GM08714 (cell line): ENCODE data around the gene SETBP1.

Source experiments
- H3K4me3 ChIP-seq: fragments of 200-500 bp; sonication (Bioruptor generic); 2 replicates; pipeline ENCODE4 v1.5.1; 2014; ENCODE audit warnings: mild to moderate bottlenecking, low read length, inconsistent platforms
- ZNF274 ChIP-seq: IDR thresholded peaks from 2 replicates; pipeline ENCODE4 v1.6.1; 2012; ENCODE audit warnings: mild to moderate bottlenecking, low read depth, low read length

SETBP1 gene

DNA sequence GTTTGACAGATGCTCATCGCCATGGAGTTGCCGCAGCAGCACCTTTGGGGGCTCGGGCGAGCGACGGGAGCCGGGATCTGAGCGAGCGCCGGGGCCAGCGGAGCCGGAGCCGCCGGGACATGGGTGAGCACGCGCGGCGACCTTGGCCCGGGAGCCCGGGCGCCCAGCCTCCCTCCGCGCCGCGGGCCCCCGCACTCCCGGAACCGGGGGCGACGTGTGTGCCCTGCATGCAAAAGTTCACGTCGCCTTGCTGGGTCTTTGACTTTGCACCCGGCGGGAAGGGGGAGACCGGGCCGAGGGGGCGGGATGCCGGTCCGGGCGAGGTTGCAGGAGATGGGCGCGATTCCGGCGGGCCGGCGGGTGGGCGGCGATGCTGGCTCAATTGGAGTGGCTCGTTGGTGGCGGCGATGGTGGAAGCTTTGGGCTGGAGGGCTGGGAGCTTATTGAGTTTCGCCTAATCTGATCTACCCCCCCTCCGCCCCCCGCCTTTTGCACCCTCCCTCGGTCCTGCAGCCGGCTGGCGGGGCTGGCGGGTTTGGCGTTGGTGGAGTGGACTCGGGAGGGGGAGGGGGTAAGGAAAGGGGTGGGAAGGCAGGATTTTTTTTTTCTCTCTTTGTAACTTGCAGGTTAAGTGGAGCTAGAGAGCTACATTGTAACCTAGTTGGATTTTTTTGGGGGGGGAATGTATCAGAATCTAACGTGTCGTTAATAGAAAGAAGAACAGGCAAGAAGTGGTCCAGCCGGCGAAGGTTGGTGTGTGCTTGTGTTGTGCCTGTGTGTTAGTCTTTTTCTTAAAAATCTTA lies at the start of gene SETBP1:
SETBP1 (plus strand) TSS at position 616 of the 803 bp plus-strand sequence. CDS start 20,459 bp downstream, outside the sequence.
- no peak for TF ChIP-seq ZNF274
- H3K4me3 ChIP-seq = peak within 1 kb of the TSS; percentile 68

DNA sequence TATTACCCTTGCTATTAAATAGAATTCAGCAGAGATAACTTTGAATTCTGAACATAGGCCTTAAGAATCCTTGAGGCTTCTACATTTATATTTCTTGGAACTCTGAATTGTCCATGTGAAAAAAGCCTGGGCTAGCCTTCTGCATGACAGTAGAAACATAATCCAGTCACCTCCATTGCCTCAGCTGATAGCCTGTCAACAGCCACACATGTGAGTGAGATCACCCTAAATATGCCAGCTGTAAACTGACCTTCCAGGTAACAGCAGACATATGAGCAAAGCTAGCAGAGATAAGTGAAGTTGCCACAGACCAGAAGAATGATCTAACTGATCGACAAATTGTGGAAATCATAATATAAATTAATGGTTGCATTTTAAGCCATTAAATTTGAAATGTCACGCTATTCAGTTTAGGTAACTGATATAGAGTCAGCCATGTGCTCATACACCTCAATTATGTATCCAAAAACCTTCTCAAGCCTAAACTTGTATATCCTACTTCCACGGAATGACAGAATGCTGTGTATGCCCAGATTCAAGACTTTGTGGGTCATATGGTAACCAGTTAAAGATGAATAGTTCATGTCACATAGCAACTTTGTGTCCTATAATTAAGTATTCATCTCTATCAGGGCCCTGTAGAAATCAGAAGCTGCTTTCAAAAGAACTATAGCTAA lies 48.1 kb upstream of the SETBP1 start:
- no peak overlapping the region for H3K4me3 ChIP-seq
- no peak for TF ChIP-seq ZNF274

DNA sequence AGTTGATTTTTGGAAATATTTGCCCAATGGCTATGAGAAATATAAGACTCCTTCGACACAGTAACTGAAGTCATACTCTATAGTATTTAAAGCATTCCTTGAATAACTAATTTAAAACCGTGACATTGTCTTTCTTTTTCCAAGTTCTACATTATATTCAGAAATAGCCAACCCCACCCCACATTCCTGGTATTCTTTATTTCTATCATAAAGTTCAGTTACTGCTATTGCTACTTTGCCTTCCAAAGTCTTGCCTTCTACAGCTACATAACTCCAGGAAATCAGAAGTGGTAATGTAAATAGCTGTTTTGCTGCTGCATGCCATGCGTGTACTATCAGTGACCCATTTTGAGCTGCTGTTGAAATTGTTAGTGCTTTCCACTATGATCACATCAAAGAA lies 45.1 kb upstream of the SETBP1 start:
- TF ChIP-seq ZNF274 = no peak

DNA sequence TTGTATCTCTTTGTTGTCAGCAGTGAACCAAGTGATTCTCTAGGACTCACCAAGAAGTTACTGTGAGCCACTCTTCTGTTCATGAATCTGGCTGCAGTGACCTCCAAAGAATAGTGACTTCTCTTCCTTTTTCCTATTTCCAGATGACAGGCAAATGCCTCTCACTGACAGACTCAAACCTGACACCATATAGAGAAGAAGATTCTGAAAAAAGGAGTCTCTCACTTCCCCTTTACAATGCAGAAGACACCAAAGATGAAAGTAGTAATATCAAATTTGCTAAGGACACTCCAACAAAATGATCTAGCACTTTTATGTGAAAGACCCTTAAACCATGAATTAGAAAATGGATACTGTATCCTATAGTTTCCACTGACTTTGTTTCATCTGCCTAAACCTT lies 44.4 kb upstream of the SETBP1 start:
- H3K4me3 ChIP-seq = no peak overlapping the region
- TF ChIP-seq ZNF274 = no peak

More for the DNA sequence above, 45.1 kb upstream of the SETBP1 start:
- H3K4me3 ChIP-seq = no peak overlapping the region

DNA sequence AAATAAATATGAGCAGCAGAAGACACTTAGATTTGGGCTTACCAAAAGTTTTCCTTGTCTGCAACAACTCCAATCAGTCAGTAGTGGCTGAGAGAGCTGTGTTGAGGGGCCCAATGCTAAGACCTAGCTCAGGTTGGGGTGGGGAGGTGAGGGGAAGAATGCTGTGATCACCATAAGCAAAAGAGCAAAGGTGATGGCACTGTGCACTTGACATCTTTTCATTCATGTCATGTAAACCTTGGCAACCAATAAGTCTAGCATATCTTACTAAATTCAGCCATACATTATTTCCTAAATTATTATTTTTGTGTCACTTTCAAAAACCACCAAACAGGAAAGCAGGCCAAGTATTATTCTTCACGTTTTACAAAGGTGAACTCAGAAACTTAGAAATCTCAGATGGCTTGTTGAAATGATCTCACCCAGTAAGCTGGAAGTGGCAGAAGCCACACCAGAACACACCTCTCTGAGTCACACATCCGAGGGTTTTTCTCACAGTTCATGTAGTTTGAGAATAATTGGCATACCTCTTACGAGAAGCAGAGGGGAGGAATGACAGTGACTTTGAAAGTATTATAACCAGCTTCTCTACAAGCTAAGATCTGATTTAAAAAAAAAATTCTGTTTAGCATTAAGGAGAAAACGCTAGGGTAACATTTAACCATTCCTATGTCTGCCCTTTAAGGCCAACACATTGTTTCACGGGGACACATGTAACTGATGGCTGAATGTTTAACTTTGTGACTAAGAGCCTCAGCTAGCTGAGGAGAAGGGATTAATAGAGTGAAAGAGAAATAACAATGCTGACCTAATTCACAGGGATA lies 43.3 kb upstream of the SETBP1 start:
- no peak overlapping the region for H3K4me3 ChIP-seq
- TF ChIP-seq ZNF274 = no peak

DNA sequence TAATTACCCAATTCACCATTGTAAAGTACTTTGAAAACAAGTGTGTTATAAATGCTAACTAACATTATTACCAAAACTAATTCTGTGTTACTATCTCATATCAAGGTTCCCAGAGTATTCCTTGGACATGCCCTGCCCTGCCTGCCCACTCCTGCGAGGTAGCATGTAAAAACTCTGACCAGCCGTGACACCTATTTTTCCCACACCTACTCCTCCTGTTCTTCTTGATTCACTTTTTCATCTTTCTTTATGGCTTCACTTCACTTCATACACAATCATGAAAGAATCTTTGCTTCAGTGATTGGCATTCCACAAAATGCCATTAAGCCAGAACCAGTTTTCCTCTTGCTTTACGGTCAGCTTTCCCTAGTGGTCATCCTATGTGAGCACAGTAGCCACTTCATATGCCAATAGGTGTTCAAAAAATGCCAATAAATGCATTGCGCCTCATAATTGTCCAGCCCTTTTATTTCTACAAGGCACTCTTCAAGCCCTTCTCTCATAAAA lies 42.6 kb upstream of the SETBP1 start:
- H3K4me3 ChIP-seq = no peak overlapping the region
- TF ChIP-seq ZNF274 = no peak

DNA sequence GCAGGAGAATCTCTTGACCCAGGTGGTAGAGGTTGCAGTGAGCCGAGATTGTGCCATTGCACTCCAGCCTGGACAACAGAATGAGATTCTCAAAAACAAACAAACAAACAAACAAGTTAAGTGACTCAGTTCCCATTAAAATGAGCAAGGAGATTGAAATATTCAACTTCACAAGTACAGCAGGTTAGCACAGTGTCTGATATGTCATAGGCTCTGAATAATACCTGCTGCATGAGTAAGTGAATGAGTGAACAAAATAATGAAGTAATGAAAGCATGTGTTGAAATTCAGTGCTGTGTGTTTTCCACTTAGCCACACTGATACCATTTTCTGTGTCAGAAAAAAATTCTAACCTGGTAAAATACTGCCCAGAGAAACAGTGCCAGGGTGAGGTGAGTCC lies 41.9 kb upstream of the SETBP1 start:
- no peak overlapping the region for H3K4me3 ChIP-seq
- no peak for TF ChIP-seq ZNF274

DNA sequence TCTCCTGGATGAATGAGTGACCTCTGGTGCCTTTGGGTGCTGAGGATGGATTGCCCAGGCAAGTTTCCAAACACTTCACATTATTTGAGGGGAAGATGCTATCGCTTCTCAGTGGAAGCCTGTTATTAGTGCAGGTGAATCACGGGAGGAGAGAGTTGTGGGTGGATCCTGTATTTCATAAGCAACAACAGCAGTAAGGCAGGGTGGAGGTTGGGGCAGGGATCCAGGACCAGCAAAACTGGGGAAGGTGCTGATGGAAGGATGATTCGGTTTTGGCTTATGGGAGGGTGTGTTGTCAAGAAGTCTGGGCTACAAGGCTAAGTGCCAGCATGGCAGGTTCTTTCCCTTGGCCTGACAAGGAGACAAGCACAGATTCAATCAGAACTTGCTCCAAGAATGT lies 37.7 kb upstream of the SETBP1 start:
- TF ChIP-seq ZNF274 = no peak
- H3K4me3 ChIP-seq = no peak overlapping the region

DNA sequence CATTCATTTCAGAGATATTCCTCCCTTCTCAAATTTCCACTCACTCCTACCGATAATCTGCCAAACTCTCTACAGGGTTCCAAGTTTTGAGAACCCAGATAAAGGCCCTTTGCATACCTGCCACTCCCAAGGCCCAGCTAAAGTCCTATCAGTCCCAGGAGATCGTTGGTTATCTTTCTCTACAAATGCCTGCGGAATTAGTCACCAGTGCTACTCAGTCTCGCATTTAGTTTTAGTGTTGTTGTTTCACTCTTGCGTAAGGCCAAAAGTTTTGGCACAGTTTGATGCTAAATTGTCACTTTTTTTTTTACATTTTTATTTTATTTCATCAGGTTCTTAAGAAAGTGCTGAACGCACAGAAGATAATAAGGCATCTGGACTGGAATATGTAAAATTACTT lies 29.2 kb upstream of the SETBP1 start:
- no peak for TF ChIP-seq ZNF274
- H3K4me3 ChIP-seq = no peak overlapping the region

DNA sequence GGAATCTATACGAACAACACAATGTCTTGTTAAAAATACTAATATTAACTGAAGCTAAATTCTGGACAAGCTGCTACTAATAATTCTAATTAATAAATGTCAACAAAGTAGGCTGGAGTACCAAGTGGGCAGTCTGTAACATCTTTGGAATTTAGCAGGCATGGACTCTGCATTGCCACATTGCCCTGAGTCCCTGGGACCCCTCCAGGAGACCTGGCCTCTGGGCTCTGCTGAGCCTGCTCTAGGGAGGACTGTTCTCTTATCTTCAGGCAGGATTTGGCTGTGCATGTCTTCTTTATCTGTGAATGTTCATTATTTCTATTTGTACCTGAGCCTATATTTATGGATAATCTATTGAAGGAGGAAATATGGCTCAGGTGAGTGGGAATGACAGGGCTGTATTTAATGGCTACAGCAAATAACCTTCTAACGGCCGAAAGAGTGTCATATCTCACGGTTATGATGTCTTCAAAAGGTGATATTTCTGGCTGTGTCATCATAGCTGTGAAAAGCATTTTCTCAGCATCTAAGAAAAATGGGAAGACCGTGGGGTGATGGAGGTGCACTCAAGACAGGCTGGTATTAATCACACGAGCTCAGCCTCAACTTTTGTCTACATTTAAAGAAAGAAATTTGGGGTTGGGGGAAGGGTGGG lies 28.6 kb upstream of the SETBP1 start:
- no peak overlapping the region for H3K4me3 ChIP-seq

DNA sequence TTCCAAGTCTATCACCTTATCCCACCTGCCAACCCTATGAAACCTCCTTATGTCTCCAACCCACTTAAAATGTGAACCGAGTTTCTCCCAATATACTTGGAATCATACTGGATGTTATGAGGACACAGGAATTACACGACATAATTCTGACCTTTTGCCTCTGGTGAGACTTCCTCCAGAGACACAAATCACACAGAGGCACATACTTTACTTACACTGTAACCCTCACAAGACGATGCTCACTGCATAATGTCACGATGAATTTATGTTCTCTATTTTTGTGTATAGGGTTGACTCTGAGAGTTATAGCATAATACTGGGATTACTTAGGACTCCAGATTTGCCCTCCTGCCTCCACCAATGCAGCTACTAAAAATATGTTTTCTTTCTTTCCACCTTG lies 28.0 kb upstream of the SETBP1 start:
- no peak for TF ChIP-seq ZNF274
- H3K4me3 ChIP-seq = no peak overlapping the region

More for the DNA sequence above, 28.6 kb upstream of the SETBP1 start:
- TF ChIP-seq ZNF274 = no peak

DNA sequence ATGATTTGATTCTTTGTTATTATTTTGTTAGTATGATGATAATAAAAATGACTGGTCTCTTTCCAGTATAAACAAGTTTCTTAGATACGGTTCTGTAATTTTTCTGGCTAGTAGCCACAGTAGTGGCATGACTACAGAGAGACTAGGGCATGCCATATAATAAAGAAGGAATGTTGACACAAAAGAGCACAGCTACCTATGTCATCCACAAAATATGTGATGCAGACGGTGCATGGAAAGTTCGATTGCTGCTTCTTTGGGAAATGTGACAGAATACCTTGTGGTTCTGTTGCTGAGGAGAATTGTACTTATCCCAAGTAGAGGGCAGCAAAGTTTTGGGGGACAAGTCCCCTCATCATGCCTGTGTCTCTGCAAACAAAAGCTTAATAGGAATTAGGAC lies 26.1 kb upstream of the SETBP1 start:
- TF ChIP-seq ZNF274 = no peak

DNA sequence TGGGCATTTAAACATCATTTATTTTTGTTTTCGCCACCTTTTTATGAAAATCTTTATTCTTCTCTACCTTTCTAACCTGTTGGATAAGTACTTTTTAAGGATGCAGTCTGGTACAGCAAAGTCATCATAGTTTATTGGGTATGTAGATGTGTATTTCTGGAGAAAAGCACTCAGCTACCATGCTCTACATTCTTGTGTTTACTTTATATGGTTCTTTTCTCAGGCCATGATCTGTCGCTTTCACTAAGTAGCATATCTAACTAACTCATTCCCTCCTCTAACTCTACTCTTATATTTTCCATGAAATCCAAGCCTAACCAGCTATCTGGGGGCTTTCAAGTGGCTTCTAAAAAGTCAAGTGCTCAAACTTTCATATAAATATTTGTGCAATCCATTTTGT lies 25.3 kb upstream of the SETBP1 start:
- no peak for TF ChIP-seq ZNF274

More for the DNA sequence above, 26.1 kb upstream of the SETBP1 start:
- no peak overlapping the region for H3K4me3 ChIP-seq

DNA sequence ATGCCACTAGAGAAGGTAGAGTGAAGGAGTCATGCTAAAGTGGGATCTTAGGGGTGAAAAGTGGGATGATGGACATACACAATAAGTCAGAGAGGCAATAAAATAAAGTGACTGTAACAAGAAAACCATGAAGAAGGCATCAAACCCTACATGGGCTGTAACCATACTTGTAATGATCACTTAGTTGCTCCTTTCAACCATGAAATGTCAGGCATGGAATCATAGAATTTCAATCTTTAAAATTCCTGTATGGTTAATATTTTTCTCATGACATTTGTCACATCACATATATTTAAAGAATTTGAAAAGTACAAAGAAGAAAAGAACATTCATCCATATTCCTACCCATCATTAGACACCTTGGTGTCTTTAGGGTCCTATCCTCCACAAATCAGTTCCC lies 20.9 kb upstream of the SETBP1 start:
- TF ChIP-seq ZNF274 = no peak
- H3K4me3 ChIP-seq = no peak overlapping the region

More for the DNA sequence above, 25.3 kb upstream of the SETBP1 start:
- no peak overlapping the region for H3K4me3 ChIP-seq
